ENCODE data around the gene ORAI2.

DNA sequence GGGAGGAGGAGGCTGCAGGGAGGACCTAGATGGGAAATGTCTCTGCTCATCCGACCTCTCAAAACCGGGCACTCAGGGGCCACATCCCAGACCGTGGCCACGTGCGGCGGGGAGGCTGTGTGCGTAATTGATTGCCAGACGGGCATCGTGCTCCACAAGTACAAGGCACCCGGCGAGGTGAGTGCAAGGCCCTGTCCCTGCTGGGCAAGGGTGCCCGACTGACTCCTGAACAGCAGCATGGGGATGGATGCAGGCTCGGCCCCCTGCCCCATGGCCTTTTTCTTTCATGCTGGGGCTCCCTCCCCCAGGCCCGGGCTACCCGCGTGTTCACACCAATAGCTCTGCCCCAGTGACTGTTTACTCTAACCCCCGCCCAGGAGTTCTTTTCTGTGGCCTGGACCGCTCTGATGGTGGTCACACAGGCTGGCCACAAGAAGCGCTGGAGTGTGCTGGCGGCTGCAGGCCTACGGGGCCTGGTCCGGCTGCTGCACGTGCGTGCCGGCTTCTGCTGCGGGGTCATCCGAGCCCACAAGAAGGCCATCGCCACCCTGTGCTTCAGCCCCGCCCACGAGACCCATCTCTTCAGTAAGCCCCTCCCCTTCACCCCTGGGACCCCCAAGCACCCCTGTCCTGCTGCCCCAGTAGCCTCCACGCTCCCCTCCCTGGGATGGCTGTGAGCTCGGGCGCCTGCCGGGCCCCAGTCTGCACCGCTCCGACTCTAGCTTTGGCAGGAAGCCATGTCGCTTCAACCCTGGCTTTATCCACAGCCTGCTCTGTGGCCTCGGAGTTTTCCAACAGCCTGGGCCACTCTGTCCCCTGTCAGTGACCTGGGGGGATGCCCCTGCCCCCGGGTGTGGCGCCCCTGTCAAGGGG, 35.3 kb downstream of the ORAI2 start:
- no peak for TF ChIP-seq REST (IDR thresholded peaks at IDR 0.05; ENCODE audit: low read depth, low read length)
- TF ChIP-seq TCF12 (IDR thresholded peaks at IDR 0.05): no peak
- no peak for TF ChIP-seq FOXM1 (IDR thresholded peaks at IDR 0.05; ENCODE audit: low read depth)
- TF ChIP-seq RFX5 (IDR thresholded peaks at IDR 0.05; ENCODE audit: low read length): no peak
- no peak for TF ChIP-seq CTCF (IDR thresholded peaks at IDR 0.05)
- no peak for TF ChIP-seq GABPA (IDR thresholded peaks at IDR 0.05; ENCODE audit: low read depth)
- TF ChIP-seq MXI1 (IDR thresholded peaks at IDR 0.05; ENCODE audit: low read depth, low read length): no peak
- TF ChIP-seq YY1 (IDR thresholded peaks at IDR 0.05; ENCODE audit: low read depth): no peak
- TF ChIP-seq MAX (IDR thresholded peaks at IDR 0.05; ENCODE audit: low read depth): no peak

Measured in SK-N-SH (cell line).